Osteoblast (primary cell): ENCODE data around the gene MAPKAPK2. TPM values are rescaled to one million over a fixed set of nuclear protein-coding genes. Genes with fewer than 3 reads are reported as not detected.

ENCODE experiments used
- DNase-seq: peaks from one replicate; pipeline ENCODE4 v3.0.0; 2011; ENCODE audit warnings: low spot score, mixed read lengths; ENCODE audit not compliant: insufficient read length; ENCODE audit errors: missing footprints
- H2AFZ ChIP-seq: 2 replicates; pipeline ENCODE4 v1.6.0; 2011; ENCODE audit warnings: mild to moderate bottlenecking, low read length
- H3K27ac ChIP-seq: 2 replicates; pipeline ENCODE4 v1.5.1; 2011; ENCODE audit warnings: mild to moderate bottlenecking, low read depth, low read length, moderate library complexity
- H3K27me3 ChIP-seq: 2 replicates; pipeline ENCODE4 v1.6.0; 2012; ENCODE audit warnings: mild to moderate bottlenecking, control low read depth, inconsistent platforms, low read length, moderate library complexity; ENCODE audit not compliant: insufficient read depth
- H3K36me3 ChIP-seq: 2 replicates; pipeline ENCODE4 v1.5.1; 2011; ENCODE audit warnings: mild to moderate bottlenecking, low read length, control low read depth, moderate library complexity; ENCODE audit not compliant: insufficient read depth
- H3K4me1 ChIP-seq: 2 replicates; pipeline ENCODE4 v1.5.1; 2011; ENCODE audit warnings: mild to moderate bottlenecking, low read length, control low read depth, moderate library complexity; ENCODE audit not compliant: insufficient read depth
- H3K4me2 ChIP-seq: 2 replicates; pipeline ENCODE4 v1.6.0; 2011; ENCODE audit warnings: mild to moderate bottlenecking, low read length; ENCODE audit not compliant: insufficient read depth
- H3K4me3 ChIP-seq: fragments of 200-600 bp; sonication (generic); 3 replicates; pipeline ENCODE4 v1.5.1; 2012; ENCODE audit warnings: mild to moderate bottlenecking, low read length, inconsistent platforms; ENCODE audit not compliant: insufficient read depth
- H3K79me2 ChIP-seq: 2 replicates; pipeline ENCODE4 v1.6.0; 2012; ENCODE audit warnings: mild to moderate bottlenecking, low read length, control low read depth, inconsistent platforms; ENCODE audit not compliant: insufficient read depth
- H3K9me3 ChIP-seq: 2 replicates; pipeline ENCODE4 v1.5.1; 2011; ENCODE audit warnings: low read depth, low read length, control low read depth
- H4K20me1 ChIP-seq: 2 replicates; pipeline ENCODE4 v1.6.0; 2012; ENCODE audit warnings: mild to moderate bottlenecking, low read length, control low read depth; ENCODE audit not compliant: insufficient read depth
- total RNA-seq: library from RNA; depleted of rRNA; stranded (reverse); fragments of >200 nt; gene quantifications from 2 replicates; pipeline ENCODE4 v1.2.3, GENCODE V29; 2012
- TF ChIP-seq, protein P1 (sequence below): IDR thresholded peaks from 2 replicates; pipeline ENCODE4 v1.5.1; 2011; ENCODE audit warnings: mild to moderate bottlenecking, low read depth, low read length, moderate library complexity; ENCODE audit errors: extremely low read depth

Gene MAPKAPK2
- total RNA-seq, result 38.0 and 40.1 TPM in 2 replicates

DNA sequence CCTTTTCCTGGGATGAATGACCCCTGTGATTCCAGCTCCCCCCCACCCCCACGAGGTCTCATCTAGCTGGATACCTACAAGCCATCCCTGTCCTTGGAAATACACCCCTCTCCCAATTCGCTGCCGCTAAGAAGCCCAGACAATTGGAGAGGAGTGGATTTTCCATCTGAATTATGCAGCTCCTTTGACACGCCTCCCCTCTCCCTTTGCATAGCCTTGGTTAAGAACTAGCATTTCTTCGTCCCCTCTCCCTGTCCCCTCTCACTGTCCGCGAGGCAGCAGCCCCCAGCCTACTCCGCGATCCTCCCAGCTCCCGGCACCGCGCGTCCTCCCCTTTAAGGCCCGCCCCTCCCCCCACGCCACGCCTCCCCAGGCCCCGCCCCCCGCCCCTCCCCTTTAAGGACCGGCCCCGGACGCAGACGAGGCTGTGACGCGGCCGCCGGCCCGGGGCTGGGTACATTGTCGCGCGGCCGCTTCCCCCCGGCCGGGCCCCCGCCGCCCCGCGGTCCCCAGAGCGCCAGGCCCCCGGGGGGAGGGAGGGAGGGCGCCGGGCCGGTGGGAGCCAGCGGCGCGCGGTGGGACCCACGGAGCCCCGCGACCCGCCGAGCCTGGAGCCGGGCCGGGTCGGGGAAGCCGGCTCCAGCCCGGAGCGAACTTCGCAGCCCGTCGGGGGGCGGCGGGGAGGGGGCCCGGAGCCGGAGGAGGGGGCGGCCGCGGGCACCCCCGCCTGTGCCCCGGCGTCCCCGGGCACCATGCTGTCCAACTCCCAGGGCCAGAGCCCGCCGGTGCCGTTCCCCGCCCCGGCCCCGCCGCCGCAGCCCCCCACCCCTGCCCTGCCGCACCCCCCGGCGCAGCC is at the start of gene MAPKAPK2:
MAPKAPK2 (plus strand) TSS at position 428 of the 856 bp plus-strand sequence; CDS start at position 753, 325 bp downstream.
- H3K9me3 ChIP-seq, result no peaks in the 10 kb centered on the region
- peak within 1 kb of the TSS; percentile 90 for H3K4me3 ChIP-seq
- no peaks in the 10 kb centered on the region for H3K36me3 ChIP-seq
- peaks cover 28% of the 10 kb centered on the region for H3K4me1 ChIP-seq
- H3K27ac ChIP-seq, result peak within 1 kb of the TSS; percentile 97
- H4K20me1 ChIP-seq, result peaks cover 35% of the 10 kb centered on the region
- peaks cover 43% of the 10 kb centered on the region for H3K79me2 ChIP-seq
- peak within 1 kb of the TSS; percentile 93 for H2AFZ ChIP-seq
- TF ChIP-seq, protein P1, sequence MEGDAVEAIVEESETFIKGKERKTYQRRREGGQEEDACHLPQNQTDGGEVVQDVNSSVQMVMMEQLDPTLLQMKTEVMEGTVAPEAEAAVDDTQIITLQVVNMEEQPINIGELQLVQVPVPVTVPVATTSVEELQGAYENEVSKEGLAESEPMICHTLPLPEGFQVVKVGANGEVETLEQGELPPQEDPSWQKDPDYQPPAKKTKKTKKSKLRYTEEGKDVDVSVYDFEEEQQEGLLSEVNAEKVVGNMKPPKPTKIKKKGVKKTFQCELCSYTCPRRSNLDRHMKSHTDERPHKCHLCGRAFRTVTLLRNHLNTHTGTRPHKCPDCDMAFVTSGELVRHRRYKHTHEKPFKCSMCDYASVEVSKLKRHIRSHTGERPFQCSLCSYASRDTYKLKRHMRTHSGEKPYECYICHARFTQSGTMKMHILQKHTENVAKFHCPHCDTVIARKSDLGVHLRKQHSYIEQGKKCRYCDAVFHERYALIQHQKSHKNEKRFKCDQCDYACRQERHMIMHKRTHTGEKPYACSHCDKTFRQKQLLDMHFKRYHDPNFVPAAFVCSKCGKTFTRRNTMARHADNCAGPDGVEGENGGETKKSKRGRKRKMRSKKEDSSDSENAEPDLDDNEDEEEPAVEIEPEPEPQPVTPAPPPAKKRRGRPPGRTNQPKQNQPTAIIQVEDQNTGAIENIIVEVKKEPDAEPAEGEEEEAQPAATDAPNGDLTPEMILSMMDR, result no peak
- peaks cover 16% of the 10 kb centered on the region for H3K27me3 ChIP-seq
- peak; percentile 99 for DNase-seq
- peak within 1 kb of the TSS; percentile 90 for H3K4me2 ChIP-seq

DNA sequence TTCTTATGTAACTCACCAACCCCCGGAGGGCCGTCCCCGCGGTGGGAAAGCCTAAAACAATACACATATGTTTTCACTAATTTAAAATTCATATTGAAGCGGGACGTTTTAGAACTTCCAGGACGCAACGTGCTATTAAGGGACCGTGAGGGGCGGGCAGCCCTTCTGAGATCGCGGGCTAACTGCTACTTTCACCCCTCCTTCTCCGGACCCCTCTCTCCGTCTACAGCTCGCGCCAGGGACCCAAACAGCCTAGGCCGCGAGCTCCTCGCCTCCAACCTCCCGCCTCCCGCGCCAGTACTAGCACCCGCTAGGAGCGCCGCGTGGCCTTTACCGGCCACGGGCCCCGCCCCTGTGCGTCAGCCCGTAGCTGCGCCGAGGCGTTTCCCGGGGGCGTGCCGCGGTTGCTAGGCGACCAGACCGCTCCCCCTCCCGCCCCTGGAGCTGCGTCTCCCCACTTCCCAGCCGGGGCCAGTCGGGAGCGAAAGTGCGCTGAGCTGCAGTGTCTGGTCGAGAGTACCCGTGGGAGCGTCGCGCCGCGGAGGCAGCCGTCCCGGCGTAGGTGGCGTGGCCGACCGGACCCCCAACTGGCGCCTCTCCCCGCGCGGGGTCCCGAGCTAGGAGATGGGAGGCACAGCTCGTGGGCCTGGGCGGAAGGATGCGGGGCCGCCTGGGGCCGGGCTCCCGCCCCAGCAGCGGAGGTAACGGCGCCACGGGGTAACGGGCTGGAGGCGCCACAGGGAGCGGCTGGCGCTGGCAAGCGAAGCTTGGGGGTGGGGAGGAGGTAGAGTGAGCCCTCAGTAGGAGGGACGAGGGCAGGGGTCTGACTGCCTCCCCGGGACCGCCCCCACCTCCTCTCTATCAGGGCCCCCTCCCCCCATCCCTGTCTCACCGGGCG is 49.4 kb upstream of the MAPKAPK2 start, which contains the start of gene DYRK3:
DYRK3 (plus strand) TSS at position 457 of the 898 bp plus-strand sequence; CDS start at position 625, 168 bp downstream.
- peak; percentile 94 for DNase-seq
- peak within 1 kb of the TSS; percentile 91 for H3K4me3 ChIP-seq
- H3K27me3 ChIP-seq, result no peaks in the 10 kb centered on the region
- H2AFZ ChIP-seq, result peak within 1 kb of the TSS; percentile 85
- peaks cover 4% of the 10 kb centered on the region for H4K20me1 ChIP-seq
- no peaks in the 10 kb centered on the region for H3K9me3 ChIP-seq
- H3K36me3 ChIP-seq, result peaks cover 11% of the 10 kb centered on the region
- H3K4me2 ChIP-seq, result peak within 1 kb of the TSS; percentile 91
- TF ChIP-seq, protein P1, result no peak
- H3K79me2 ChIP-seq, result peaks cover 40% of the 10 kb centered on the region
- peak within 1 kb of the TSS; percentile 91 for H3K27ac ChIP-seq
- peaks cover 47% of the 10 kb centered on the region for H3K4me1 ChIP-seq

DNA sequence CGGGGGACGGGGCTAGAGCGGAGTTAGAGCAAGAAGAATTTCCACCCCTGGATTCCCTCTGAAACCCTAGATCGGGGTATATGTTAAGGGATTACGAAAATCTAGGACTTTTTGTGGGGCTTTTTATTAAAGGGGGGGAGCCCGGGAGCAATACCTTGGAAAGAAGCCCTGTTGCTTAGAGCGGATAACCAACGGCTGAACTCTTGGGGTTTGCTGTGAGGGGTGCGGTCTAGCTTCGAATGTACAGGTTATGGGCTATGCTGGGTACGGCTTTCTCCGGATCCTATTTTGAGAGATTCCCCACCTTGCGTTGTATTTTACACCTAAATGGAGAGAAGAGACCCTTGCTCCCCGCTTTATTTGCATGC is 48.7 kb upstream of the MAPKAPK2 start:
- H4K20me1 ChIP-seq, result peaks cover 4% of the 10 kb centered on the region
- H3K4me1 ChIP-seq, result peaks cover 47% of the 10 kb centered on the region
- H3K27ac ChIP-seq, result peak overlapping the region; percentile 91
- peak overlapping the region; percentile 91 for H3K4me2 ChIP-seq
- no peaks in the 10 kb centered on the region for H3K9me3 ChIP-seq
- DNase-seq, result no peak
- H3K79me2 ChIP-seq, result peaks cover 42% of the 10 kb centered on the region
- H3K36me3 ChIP-seq, result peaks cover 11% of the 10 kb centered on the region
- no peaks in the 10 kb centered on the region for H3K27me3 ChIP-seq
- H2AFZ ChIP-seq, result no peak overlapping the region
- TF ChIP-seq, protein P1, result no peak
- H3K4me3 ChIP-seq, result peak overlapping the region; percentile 91
